Measurements from ENCODE around the gene DPM2.

DPM2 gene

GRCh38 chr9:127941961-127942215, 4.2 kb upstream of the DPM2 start:
- no peak for DNase-seq (ENCODE audit: low spot score)

GRCh38 chr9:127941062-127941960, 3.7 kb upstream of the DPM2 start:
- DNase-seq (ENCODE audit: low spot score): no peak
- Histone ChIP-seq H3K27ac (no peak overlapping the region), H3K4me3 (no peak overlapping the region)
- no peak for TF ChIP-seq CTCF (IDR thresholded peaks at IDR 0.05)

More at GRCh38 chr9:127941961-127942215, 4.2 kb upstream of the DPM2 start:
- Histone ChIP-seq H3K27ac (no peak overlapping the region), H3K4me3 (no peak overlapping the region)
- TF ChIP-seq CTCF (IDR thresholded peaks at IDR 0.05): no peak

GRCh38 chr9:127940593-127940992, 2.9 kb upstream of the DPM2 start:
- Histone ChIP-seq H3K4me3 (no peak overlapping the region), H3K27ac (no peak overlapping the region)
- DNase-seq (ENCODE audit: low spot score): no peak
- no peak for TF ChIP-seq CTCF (IDR thresholded peaks at IDR 0.05)

- peak overlapping the region; percentile 24 to 83 for H3K27ac ChIP-seq
Observed at GRCh38 chr9:127938298-127938690, 640 bp upstream of the DPM2 start.

GRCh38 chr9:127937056-127937387, 632 bp downstream of the DPM2 start:
- no peak for TF ChIP-seq CTCF (IDR thresholded peaks at IDR 0.05)
- peak overlapping the region; percentile 24 to 83 for H3K27ac ChIP-seq
- DNase-seq (ENCODE audit: low spot score): no peak
- peak overlapping the region; percentile 95 for H3K4me3 ChIP-seq

More at GRCh38 chr9:127938298-127938690, 640 bp upstream of the DPM2 start:
- TF ChIP-seq CTCF (IDR thresholded peaks at IDR 0.05): no peak
- DNase-seq (ENCODE audit: low spot score): no peak
- H3K4me3 ChIP-seq: peak overlapping the region; percentile 95

GRCh38 chr9:127936347-127936852, 1.3 kb downstream of the DPM2 start:
- Histone ChIP-seq H3K27ac (no peak overlapping the region), H3K4me3 (peak overlapping the region; percentile 95)
- no peak for DNase-seq (ENCODE audit: low spot score)
- no peak for TF ChIP-seq CTCF (IDR thresholded peaks at IDR 0.05)

GRCh38 chr9:127935765-127936221, 1.9 kb downstream of the DPM2 start:
- H3K4me3 ChIP-seq: peak overlapping the region; percentile 95
- no peak overlapping the region for H3K27ac ChIP-seq
- DNase-seq (ENCODE audit: low spot score): no peak
- TF ChIP-seq CTCF (IDR thresholded peaks at IDR 0.05): no peak

Measured in coronary artery (tissue), 2 donors.